ENCODE results near the gene PPIH. TPM values are rescaled to one million over a fixed set of nuclear protein-coding genes. Genes with fewer than 3 reads are reported as not detected.

The PPIH gene
- total RNA-seq = 9.6 and 44.7 TPM in 2 replicates

DNA sequence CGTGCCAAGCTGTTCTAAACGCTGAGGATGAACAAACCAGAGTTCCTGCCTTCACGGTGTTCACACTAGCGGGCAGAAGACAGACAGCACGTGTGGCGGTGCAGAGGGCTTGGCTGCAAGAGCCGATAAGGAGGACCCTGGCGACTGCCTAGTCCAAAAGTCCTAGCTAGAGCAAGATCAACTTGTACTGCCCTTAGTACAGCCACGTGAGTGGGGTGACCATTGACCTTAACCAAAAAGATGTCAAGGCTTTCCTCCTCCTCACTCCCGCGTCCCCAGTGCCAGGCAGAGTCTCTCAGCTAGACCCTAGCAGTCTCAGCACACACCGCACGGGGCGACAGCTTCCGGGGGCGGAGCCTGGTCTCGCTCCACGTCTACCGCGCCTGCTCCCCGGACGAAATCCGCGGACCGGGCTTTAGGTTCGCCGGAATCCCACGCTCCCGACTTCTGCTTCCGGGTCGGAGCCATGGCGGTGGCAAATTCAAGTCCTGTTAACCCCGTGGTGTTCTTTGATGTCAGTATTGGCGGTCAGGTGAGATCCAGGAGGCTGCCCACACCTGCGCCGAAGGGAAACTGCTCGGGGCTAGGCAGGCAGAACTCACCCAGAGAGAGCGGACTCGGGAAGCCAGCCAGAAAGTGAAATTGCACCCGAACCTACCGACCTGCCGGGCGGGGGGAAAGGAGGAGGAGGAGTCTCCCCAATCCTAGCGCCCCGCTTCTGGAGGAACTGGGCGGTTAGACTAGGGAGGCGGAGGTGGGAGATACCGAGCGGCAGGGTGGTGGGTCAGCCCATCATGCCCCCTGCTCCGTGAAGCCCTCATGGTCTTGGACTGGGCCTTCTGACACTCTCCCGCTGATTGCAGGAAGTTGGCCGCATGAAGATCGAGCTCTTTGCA lies at the start of gene PPIH:
Gene PPIH, plus strand, starts transcription at position 443 of the 896 bp plus-strand sequence. Its CDS starts 24 bp downstream, at position 467.

DNA sequence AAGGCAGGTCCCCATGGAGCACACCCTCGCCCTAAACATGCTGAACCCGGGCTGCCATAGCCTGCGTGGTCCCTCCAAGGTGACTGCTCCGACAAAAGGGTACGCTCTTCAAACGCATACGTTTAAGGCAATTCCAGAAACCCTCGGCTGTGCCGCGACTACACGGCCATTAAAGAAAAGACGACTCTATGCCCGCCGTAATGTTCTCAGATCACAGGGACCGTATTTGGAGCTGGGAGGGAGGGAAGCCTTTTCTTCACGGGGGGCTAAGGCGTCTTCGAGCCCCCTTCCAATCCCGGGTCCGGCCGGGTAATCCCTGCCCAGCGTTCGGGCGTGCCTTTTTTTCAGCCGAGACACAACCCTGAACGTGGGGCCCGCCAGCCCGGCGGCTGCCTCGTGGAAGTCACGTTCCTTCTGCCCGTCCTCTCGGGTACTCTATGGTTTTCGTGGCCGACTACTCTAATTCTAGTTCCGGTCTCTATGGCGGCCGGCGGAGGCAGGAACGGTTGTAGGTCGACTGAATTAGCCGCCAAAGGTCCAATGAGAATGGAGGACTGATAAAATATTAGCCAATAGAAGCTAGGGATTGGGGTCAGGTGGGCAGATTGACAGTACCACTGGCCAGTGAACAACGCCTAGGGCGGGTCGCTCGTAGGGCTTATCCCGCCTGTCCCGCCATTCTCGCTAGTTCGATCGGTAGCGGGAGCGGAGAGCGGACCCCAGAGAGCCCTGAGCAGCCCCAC lies 23.7 kb downstream of the PPIH start, which contains the start of gene YBX1:
Gene YBX1, plus strand, starts transcription at position 678 of the 743 bp plus-strand sequence. CDS start 148 bp downstream, outside the sequence.

Other genes starting within 250 kb of the PPIH start
- gene ZMYND12, start 202.4 kb upstream of the PPIH start, total RNA-seq = 0.29 and 2.6 TPM in 2 replicates
- gene PPCS, start 201.9 kb upstream of the PPIH start, total RNA-seq = 50.6 and 109 TPM in 2 replicates
- 0.99 and 2.3 TPM in 2 replicates for gene CCDC30, start 195.1 kb upstream of the PPIH start, total RNA-seq
- gene YBX1, start 24.0 kb downstream of the PPIH start, total RNA-seq = 829 and 874 TPM in 2 replicates
- under 0.01 TPM in 1 of 2 replicates, not detected in the other for gene CLDN19, start 81.8 kb downstream of the PPIH start, total RNA-seq
- gene P3H1, start 108.6 kb downstream of the PPIH start, total RNA-seq = 104 and 141 TPM in 2 replicates
- 4.4 and 4.5 TPM in 2 replicates for gene C1orf50, start 108.8 kb downstream of the PPIH start, total RNA-seq
- gene TMEM269, start 126.6 kb downstream of the PPIH start, total RNA-seq = 0.15 and 0.17 TPM in 2 replicates
- gene ERMAP, start 158.7 kb downstream of the PPIH start, total RNA-seq = 19.6 and 22.7 TPM in 2 replicates
- gene SVBP, start 159.0 kb downstream of the PPIH start, total RNA-seq = 14.6 and 24.6 TPM in 2 replicates
- gene ZNF691, start 188.2 kb downstream of the PPIH start, total RNA-seq = 10.5 and 12.7 TPM in 2 replicates

Measured in smooth muscle cell of trachea (primary cell).